ENCODE results near the gene SLC25A33. TPM values are rescaled to one million over a fixed set of nuclear protein-coding genes. Genes with fewer than 3 reads are reported as not detected.
A peak's percentile ranks its signal among the peaks of the same experiment; 100 is the strongest.

Gene SLC25A33
- total RNA-seq, 1 experiment from 2014 or later = 9.4 TPM

DNA sequence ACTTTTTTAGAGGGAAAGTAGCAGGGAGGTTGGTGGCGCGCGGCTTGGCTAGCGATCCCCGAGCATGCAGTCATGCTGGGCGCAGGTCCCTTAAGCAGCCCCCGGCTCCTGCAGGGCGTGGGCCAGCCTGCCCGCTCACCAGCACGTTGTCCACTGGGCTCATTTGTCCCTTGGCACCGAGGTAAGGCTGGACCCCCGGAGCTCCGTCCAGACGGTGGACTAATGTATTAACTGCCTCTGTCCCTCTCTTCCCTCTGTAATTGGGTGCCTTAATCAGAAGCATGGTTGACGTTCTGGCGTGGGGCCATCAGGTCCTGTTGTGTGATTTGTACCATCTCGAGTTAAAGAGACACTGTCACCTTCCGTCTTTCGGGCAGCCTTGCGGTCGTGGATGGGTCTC, 67.2 kb downstream of the SLC25A33 start:
- Histone ChIP-seq H3K27ac (ENCODE audit: insufficient read length, low read depth, low read length) (no peak overlapping the region), H3K79me1 (ENCODE audit: insufficient read depth, low read depth, low read length, poor library complexity, severe bottlenecking) (no peaks in the 10 kb centered on the region), H3K4me1 (ENCODE audit: insufficient read depth, low read length) (no peaks in the 10 kb centered on the region), H4K20me1 (ENCODE audit: control insufficient read depth, insufficient read depth, insufficient read length) (no peaks in the 10 kb centered on the region), H2BK5ac (ENCODE audit: insufficient read length, low read length) (no peak overlapping the region), H3K23ac (ENCODE audit: insufficient read length, low read depth, low read length) (no peak overlapping the region), H2AFZ (ENCODE audit: low read length) (no peak overlapping the region), H3K4ac (ENCODE audit: low read depth, low read length) (no peak overlapping the region), H3K18ac (ENCODE audit: insufficient read length, low read depth, low read length) (no peak overlapping the region), H3K79me2 (ENCODE audit: insufficient read depth, low read length) (no peaks in the 10 kb centered on the region), H4K5ac (ENCODE audit: insufficient read length, low read depth, low read length) (no peak overlapping the region), H3K9ac (ENCODE audit: extremely low read depth, insufficient read length, low read length) (no peak overlapping the region), H2BK12ac (ENCODE audit: insufficient read length, low read depth, low read length) (no peak overlapping the region), H2BK120ac (ENCODE audit: low read depth, low read length, poor library complexity, severe bottlenecking) (no peak overlapping the region), H3K14ac (ENCODE audit: insufficient read depth, low read length) (no peak overlapping the region), H3K9me3 (ENCODE audit: control insufficient read depth, low read depth, low read length) (no peaks in the 10 kb centered on the region), H3T11ph (ENCODE audit: low read length) (no peak overlapping the region), H3K23me2 (ENCODE audit: insufficient read length, low read depth, low read length, poor library complexity, severe bottlenecking) (no peaks in the 10 kb centered on the region), H2AK5ac (ENCODE audit: insufficient read length, low read length) (no peak overlapping the region), H2BK15ac (ENCODE audit: low read depth, low read length) (no peak overlapping the region), H3K56ac (ENCODE audit: insufficient read length, low read depth, low read length) (no peak overlapping the region), H3K4me2 (ENCODE audit: insufficient read depth, insufficient read length, low read length) (no peak overlapping the region), H3K27me3 (ENCODE audit: insufficient read depth, low read length) (no peaks in the 10 kb centered on the region), H4K91ac (ENCODE audit: insufficient read length, low read depth, low read length) (no peak overlapping the region), H4K8ac (replicated peaks; ENCODE audit: insufficient read length, low read depth, low read length) (no peak overlapping the region), H2BK20ac (ENCODE audit: low read depth, low read length, poor library complexity, severe bottlenecking) (no peak overlapping the region)
- TF ChIP-seq CTCF (conservative IDR thresholded peaks at IDR 0.05) = no peak
- H3K4me1 Mint-ChIP-seq = no peaks in the 10 kb centered on the region
- no peaks in the 10 kb centered on the region for H3K27me3 Mint-ChIP-seq (ENCODE audit: low read depth)
- no peaks in the 10 kb centered on the region for H3K9me3 Mint-ChIP-seq
- H3K36me3 Mint-ChIP-seq (ENCODE audit: insufficient read depth in 1 of 3, low read depth in 3 of 3) = peaks cover 9 to 48% (median 42%) of the 10 kb centered on the region in 3 experiments; a peak in 6 of 7 replicates
- peak overlapping the region in 1 of 3 experiments; percentile 55; a peak in 2 of 7 replicates for H3K27ac Mint-ChIP-seq
- no CpG with 5 or more reads among the region's 21 CpGs for WGBS (ENCODE audit: extremely low coverage, insufficient read length, low lambda C conversion rate)
- H3K4me3 Mint-ChIP-seq = no peak overlapping the region
- no peak for DNase-seq

Measured in H9 (cell line).